HCT116 (cell line): ENCODE results near the gene ACSBG1. TPM values are rescaled to one million over a fixed set of nuclear protein-coding genes. Genes with fewer than 3 reads are reported as not detected.

Source experiments
- ATAC-seq: fragments of 200-7000 bp; cut with Tn5 transposase; 2 replicates; pipeline ENCODE4 v1.9.1; 2020; ENCODE audit warnings: mild to moderate bottlenecking, moderate library complexity
- BruUV-seq: library from RNA; stranded (reverse); fragments of 400-500 nt; replicated peaks from 2 replicates; lab custom pipeline; 2021; lab: Mats Ljungman, UMichigan
- CTCF ChIA-PET: fragments of 300-600 bp; sonication (Branson Sonifier 250); formaldehyde crosslinking; loops from one replicate; lab custom pipeline; 2021; ENCODE audit warnings: antibody characterized with exemption; lab: Charles Lee
- POLR2A ChIA-PET: fragments of 300-600, 350-600 bp; sonication (Branson Sonifier 250); formaldehyde crosslinking; loops from one replicate; lab custom pipeline; 2021; ENCODE audit warnings: antibody characterized with exemption; lab: Charles Lee
- RAD21 ChIA-PET, 2 experiments: fragments of 300-600 bp; sonication (Branson Sonifier 250); formaldehyde crosslinking; loops; one replicate each; lab custom pipeline; 2023; ENCODE audit warnings: low total read pairs in 2 of 2; ENCODE audit not compliant: uncharacterized antibody in 2 of 2, unreplicated experiment in 2 of 2, low non-redundant PET in 1 of 2; lab: Charles Lee
- DNase-seq: peaks from one replicate; pipeline ENCODE4 v3.0.0-alpha.2; 2010; ENCODE audit warnings: low read depth, low spot score
- H2AFZ ChIP-seq: fragments of 200-600 bp; shearing (Covaris generic), sonication (generic); 2 replicates; pipeline ENCODE4 v1.6.1; 2017; ENCODE audit warnings: low read depth, mixed run types, mixed read lengths, antibody characterized with exemption, low read length; ENCODE audit not compliant: poor library complexity, severe bottlenecking
- H3K27ac ChIP-seq: 2 replicates; pipeline ENCODE4 v1.5.1; 2012; ENCODE audit warnings: low read depth, low read length
- H3K27me3 ChIP-seq: fragments of 200-600 bp; sonication (generic); 2 replicates; pipeline ENCODE4 v1.6.1; 2016; ENCODE audit warnings: mixed run types, low read length, mixed read lengths; ENCODE audit not compliant: insufficient read depth
- H3K36me3 ChIP-seq, 2 experiments: fragments of 200-500 bp in 1 of 2; fragments of 200-600 bp in 1 of 2; sonication (Bioruptor generic) in 1 of 2; sonication (generic) in 1 of 2; 2 replicates each; pipeline versions ENCODE4 v1.5.1 to v1.6.1; 2014 to 2016; ENCODE audit warnings: low read length in 2 of 2, inconsistent platforms in 1 of 2, mixed read lengths in 1 of 2, mixed run types in 1 of 2; ENCODE audit not compliant: insufficient read depth in 2 of 2, control insufficient read depth in 1 of 2
- H3K4me1 ChIP-seq, 2 experiments: fragments of 200-600 bp in 1 of 2; sonication (generic) in 1 of 2; 2 replicates each; pipeline versions ENCODE4 v1.5.1 to v1.6.1; 2012 to 2017; ENCODE audit warnings: low read length in 2 of 2, inconsistent platforms in 1 of 2, mild to moderate bottlenecking in 1 of 2, mixed read lengths in 1 of 2, mixed run types in 1 of 2, moderate library complexity in 1 of 2; ENCODE audit not compliant: insufficient read depth in 2 of 2, control insufficient read depth in 1 of 2
- H3K4me2 ChIP-seq: fragments of 200-600 bp; sonication (generic); 2 replicates; pipeline ENCODE4 v1.6.1; 2017; ENCODE audit warnings: mixed run types, low read length, mixed read lengths
- H3K4me3 ChIP-seq, 2 experiments: fragments of 200-600 bp in 1 of 2; sonication (generic) in 1 of 2; replicated peaks in 1 of 2; 2 replicates each; pipeline ENCODE4 v1.5.1; 2011 to 2016; ENCODE audit warnings: low read length in 2 of 2, control low read depth in 1 of 2, low read depth in 1 of 2, mild to moderate bottlenecking in 1 of 2, mixed read lengths in 1 of 2, mixed run types in 1 of 2
- H3K79me2 ChIP-seq: fragments of 200-600 bp; sonication (generic); 2 replicates; pipeline ENCODE4 v1.6.1; 2017; ENCODE audit warnings: mild to moderate bottlenecking, mixed run types, low read length, moderate library complexity, mixed read lengths; ENCODE audit not compliant: insufficient read depth
- H3K9ac ChIP-seq: fragments of 200-600 bp; sonication (generic); 2 replicates; pipeline ENCODE4 v1.6.1; 2016; ENCODE audit warnings: low read length, mixed read lengths
- H3K9me2 ChIP-seq: fragments of 200-600 bp; sonication (generic), shearing (Covaris generic); 2 replicates; pipeline ENCODE4 v1.6.1; 2017; ENCODE audit warnings: mixed run types, mild to moderate bottlenecking, moderate library complexity; ENCODE audit not compliant: insufficient read depth
- H3K9me3 ChIP-seq, 2 experiments: fragments of 200-500 bp in 1 of 2; fragments of 200-600 bp in 1 of 2; sonication (Bioruptor generic) in 1 of 2; sonication (generic) in 1 of 2; 2 replicates each; pipeline ENCODE4 v1.6.1; 2014 to 2017; ENCODE audit warnings: low read length in 2 of 2, mixed read lengths in 2 of 2, inconsistent platforms in 1 of 2, low read depth in 1 of 2, mild to moderate bottlenecking in 1 of 2, mixed run types in 1 of 2, moderate library complexity in 1 of 2; ENCODE audit not compliant: control insufficient read depth in 1 of 2, insufficient read depth in 1 of 2
- H4K20me1 ChIP-seq: fragments of 200-600 bp; sonication (generic), shearing (Covaris generic); 2 replicates; pipeline ENCODE4 v1.6.1; 2017; ENCODE audit warnings: mixed run types, mild to moderate bottlenecking, moderate library complexity; ENCODE audit not compliant: insufficient read depth
- ATF3 ChIP-seq: IDR thresholded peaks from 2 replicates; pipeline ENCODE4 v1.6.1; 2012
- CBX3 ChIP-seq: IDR thresholded peaks from 2 replicates; pipeline ENCODE4 v1.6.1; 2012; ENCODE audit warnings: low read depth
- CEBPB ChIP-seq: IDR thresholded peaks from 2 replicates; pipeline ENCODE4 v1.6.1; 2012; ENCODE audit warnings: low read depth
- EGR1 ChIP-seq: IDR thresholded peaks from 2 replicates; pipeline ENCODE4 v1.6.1; 2012; ENCODE audit warnings: low read depth
- EZH2 ChIP-seq: fragments of 200-600 bp; sonication (generic); IDR thresholded peaks from 2 replicates; pipeline ENCODE4 v1.6.1; 2017; ENCODE audit warnings: antibody characterized with exemption, mixed run types
- EZH2phosphoT487 ChIP-seq: fragments of 200-600 bp; IDR thresholded peaks from 2 replicates; pipeline ENCODE4 v1.6.1; 2018; ENCODE audit warnings: antibody characterized with exemption, borderline replicate concordance
- FOSL1 ChIP-seq: IDR thresholded peaks from 2 replicates; pipeline ENCODE4 v1.6.1; 2012; ENCODE audit warnings: low read depth
- JUND ChIP-seq: IDR thresholded peaks from 2 replicates; pipeline ENCODE4 v1.6.1; 2012
- POLR2AphosphoS5 ChIP-seq: IDR thresholded peaks from 2 replicates; pipeline ENCODE4 v1.6.1; 2011; ENCODE audit warnings: mild to moderate bottlenecking, low read depth, low read length, moderate library complexity
- REST ChIP-seq: IDR thresholded peaks from 2 replicates; pipeline ENCODE4 v1.6.1; 2012; ENCODE audit warnings: low read depth
- SRF ChIP-seq: IDR thresholded peaks from 2 replicates; pipeline ENCODE4 v1.6.1; 2012; ENCODE audit warnings: low read depth
- ZBTB33 ChIP-seq: IDR thresholded peaks from 2 replicates; pipeline ENCODE4 v1.6.1; 2011; ENCODE audit warnings: mild to moderate bottlenecking, low read length, moderate library complexity; ENCODE audit not compliant: insufficient replicate concordance; ENCODE audit errors: extremely low read depth
- ZFX ChIP-seq: fragments of 450-650 bp; IDR thresholded peaks from 2 replicates; pipeline ENCODE4 v1.6.1; 2017
- ZNF274 ChIP-seq: fragments of 200-500 bp; sonication (Bioruptor generic); IDR thresholded peaks from 2 replicates; pipeline ENCODE4 v1.6.1; 2014; ENCODE audit warnings: mild to moderate bottlenecking, low read depth, low read length, inconsistent platforms
- intact Hi-C: fragments of 100-400 bp; cut with micrococcal nuclease; formaldehyde crosslinking; loops from 2 replicates; pipeline ENCODE4 v1.10.0; 2022
- total RNA-seq: library from RNA; stranded (reverse); gene quantifications from one replicate; pipeline ENCODE4 v1.2.1, GENCODE V29; 2021; ENCODE audit not compliant: unreplicated experiment

ACSBG1 gene
- total RNA-seq, 1 experiment from 2014 or later: 0.71 TPM

- TF ChIP-seq FOSL1 (no peak), CEBPB (no peak), JUND (no peak), ZFX (no peak)
These were observed 23.3 kb upstream of the ACSBG1 start (continued) for GRCh38 chr15:78257681-78258080.

GRCh38 chr15:78256044-78256437 lies 21.7 kb upstream of the ACSBG1 start:
- RAD21 ChIA-PET: no interaction called here
- H2AFZ ChIP-seq: no peak overlapping the region
- DNase-seq (no peak), ATAC-seq (no peak)
- H3K79me2 ChIP-seq: no peaks in the 10 kb centered on the region
- TF ChIP-seq JUND: no peak
- H3K4me3 ChIP-seq: no peak overlapping the region
- no peaks in the 10 kb centered on the region for H4K20me1 ChIP-seq
- H3K9ac ChIP-seq: no peak overlapping the region
- POLR2A ChIA-PET: no interaction called here
- no peaks in the 10 kb centered on the region; a peak in 1 of 4 replicates for H3K4me1 ChIP-seq
- no peak overlapping the region for H3K27ac ChIP-seq
- no peak overlapping the region for H3K4me2 ChIP-seq
- BruUV-seq: no TSS peak
- no peaks in the 10 kb centered on the region for H3K9me2 ChIP-seq
- H3K36me3 ChIP-seq: no peaks in the 10 kb centered on the region
- intact Hi-C loops: no loop called here
- no peaks in the 10 kb centered on the region for H3K27me3 ChIP-seq
- H3K9me3 ChIP-seq: no peaks in the 10 kb centered on the region
- CTCF ChIA-PET: no interaction called here

- CTCF ChIA-PET: no interaction called here
- H3K9me3 ChIP-seq: no peaks in the 10 kb centered on the region
- no peak overlapping the region for H3K4me3 ChIP-seq
- ATAC-seq (no peak), DNase-seq (no peak)
- no peaks in the 10 kb centered on the region for H3K79me2 ChIP-seq
- TF ChIP-seq REST (no peak), ZNF274 (no peak), SRF (no peak), CEBPB (no peak), CBX3 (no peak), EZH2phosphoT487 (no peak), FOSL1 (no peak), EZH2 (no peak), EGR1 (no peak), ZFX (no peak), ATF3 (no peak), ZBTB33 (no peak), POLR2AphosphoS5 (no peak)
- no peak overlapping the region for H2AFZ ChIP-seq
- no peaks in the 10 kb centered on the region; a peak in 1 of 4 replicates for H3K4me1 ChIP-seq
- no TSS peak for BruUV-seq
- H3K27me3 ChIP-seq: no peaks in the 10 kb centered on the region
- no peaks in the 10 kb centered on the region for H3K36me3 ChIP-seq
- no peak overlapping the region for H3K9ac ChIP-seq
- H4K20me1 ChIP-seq: no peaks in the 10 kb centered on the region
- intact Hi-C loops: no loop called here
- no peak overlapping the region for H3K4me2 ChIP-seq
- no peak overlapping the region for H3K27ac ChIP-seq
- H3K9me2 ChIP-seq: no peaks in the 10 kb centered on the region
- POLR2A ChIA-PET: no interaction called here
- RAD21 ChIA-PET: no interaction called here
These were observed 21.2 kb upstream of the ACSBG1 start for GRCh38 chr15:78255421-78256043.
